DMS53 treated with DMSO at 0.1 percent for 48 hours (cell line): ENCODE results near the gene WDR89.
"Not testable (repeated sequence)": the region's sequence is repeated elsewhere in the genome, so short reads cannot be mapped to it uniquely, and the experiment has no call there.

Experiments
- DNase-seq: peaks from one replicate; lab custom pipeline; 2025; ENCODE audit not compliant: unreplicated experiment; lab: John Stamatoyannopoulos, UW

The WDR89 gene, protein sequence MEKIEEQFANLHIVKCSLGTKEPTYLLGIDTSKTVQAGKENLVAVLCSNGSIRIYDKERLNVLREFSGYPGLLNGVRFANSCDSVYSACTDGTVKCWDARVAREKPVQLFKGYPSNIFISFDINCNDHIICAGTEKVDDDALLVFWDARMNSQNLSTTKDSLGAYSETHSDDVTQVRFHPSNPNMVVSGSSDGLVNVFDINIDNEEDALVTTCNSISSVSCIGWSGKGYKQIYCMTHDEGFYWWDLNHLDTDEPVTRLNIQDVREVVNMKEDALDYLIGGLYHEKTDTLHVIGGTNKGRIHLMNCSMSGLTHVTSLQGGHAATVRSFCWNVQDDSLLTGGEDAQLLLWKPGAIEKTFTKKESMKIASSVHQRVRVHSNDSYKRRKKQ

DNA sequence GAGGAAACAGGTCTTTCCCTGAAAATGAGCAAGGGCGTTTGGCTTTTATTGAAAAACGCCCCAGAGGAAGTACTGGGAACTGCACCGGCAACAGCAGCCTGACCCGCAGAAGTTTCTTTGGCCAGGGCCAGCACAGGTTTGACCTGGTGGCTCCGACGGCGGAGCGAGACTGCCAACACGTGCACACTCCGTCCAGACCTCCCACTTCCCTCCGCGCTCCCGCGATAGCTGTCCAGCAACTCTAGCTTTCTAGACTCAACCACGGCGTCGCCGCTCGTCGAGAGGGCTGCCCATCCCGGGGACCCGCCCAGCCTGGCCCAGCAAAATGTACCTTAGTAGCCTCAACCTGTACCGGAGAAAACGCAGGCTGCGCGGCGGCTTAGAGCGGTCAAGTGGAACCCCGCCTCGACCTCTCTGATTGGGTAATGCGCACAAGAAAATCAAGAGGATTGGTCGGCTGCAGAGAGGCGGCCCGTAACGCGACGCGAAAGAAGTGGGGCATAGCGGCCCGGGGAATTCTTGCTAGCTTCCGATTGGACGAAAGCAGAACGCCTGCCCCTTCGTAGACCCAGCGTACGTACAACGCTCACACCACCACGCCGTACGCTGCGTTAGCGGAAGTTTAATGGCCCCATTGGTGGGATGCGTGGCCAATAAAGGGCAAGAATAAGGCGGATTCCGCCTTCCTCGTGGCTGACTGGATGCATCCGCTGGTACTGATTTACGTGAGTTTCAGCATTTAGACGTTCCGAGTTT, at the start of gene WDR89:
Gene WDR89 (minus strand): TSS at position 399 of the 756 bp plus-strand sequence. CDS start 41,929 bp downstream, outside the sequence.
- DNase-seq: peak; percentile 95

DNA sequence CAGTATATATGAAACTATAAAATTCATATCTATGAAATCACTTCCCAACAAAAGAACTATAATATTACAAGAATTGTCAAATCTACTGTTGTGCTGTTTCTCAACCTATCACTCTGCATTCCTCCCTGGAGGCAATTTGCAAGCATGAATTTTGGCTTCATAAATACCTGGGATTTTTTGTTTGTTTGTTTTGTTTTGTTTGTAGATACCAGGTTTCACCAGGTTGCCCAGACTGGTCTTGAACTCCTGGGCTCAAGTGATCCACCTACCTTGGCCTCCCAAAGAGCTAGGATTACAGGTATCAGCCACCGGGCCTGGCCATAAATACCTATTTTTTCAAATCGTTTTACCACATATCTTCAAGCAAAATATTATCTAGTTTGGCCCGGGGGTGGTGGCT, 47.5 kb upstream of the WDR89 start:
- no peak for DNase-seq

DNA sequence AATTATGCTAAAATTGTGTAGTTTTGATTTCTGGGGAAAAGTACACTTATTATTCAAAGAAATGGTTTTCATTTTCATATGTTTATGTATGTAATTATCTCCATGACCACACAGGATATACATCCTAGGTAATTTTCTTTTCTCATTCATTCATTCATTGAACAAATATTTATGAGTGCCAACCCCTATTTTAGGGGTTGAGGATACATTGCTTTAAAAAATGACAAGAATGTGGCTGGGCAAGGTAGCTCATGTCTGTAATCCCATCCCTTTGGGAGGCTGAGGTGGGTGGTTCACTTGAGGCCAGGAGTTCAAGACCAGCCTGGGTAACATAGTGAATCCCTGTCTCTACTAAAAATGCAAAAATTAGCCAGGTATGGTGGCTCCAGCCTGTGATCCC, 45.3 kb upstream of the WDR89 start:
- no peak for DNase-seq

DNA sequence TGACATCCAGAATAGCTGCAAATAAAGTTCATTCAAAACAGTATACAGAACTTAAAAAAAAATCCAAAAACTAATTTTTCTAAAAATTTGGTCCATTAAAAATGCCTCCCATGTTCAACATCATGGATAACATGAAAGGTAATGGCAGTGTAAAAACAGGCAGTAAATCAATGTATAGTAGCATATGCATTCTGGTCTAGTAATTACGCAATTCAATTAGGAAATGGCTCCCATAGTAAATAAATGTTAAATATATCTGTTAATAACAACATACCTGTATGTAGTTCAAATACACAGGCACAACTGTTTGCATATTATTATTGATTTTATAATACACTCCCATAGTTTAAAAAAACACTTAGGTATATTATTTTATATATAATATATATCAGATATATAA, 43.7 kb upstream of the WDR89 start:
- DNase-seq: no peak

DNA sequence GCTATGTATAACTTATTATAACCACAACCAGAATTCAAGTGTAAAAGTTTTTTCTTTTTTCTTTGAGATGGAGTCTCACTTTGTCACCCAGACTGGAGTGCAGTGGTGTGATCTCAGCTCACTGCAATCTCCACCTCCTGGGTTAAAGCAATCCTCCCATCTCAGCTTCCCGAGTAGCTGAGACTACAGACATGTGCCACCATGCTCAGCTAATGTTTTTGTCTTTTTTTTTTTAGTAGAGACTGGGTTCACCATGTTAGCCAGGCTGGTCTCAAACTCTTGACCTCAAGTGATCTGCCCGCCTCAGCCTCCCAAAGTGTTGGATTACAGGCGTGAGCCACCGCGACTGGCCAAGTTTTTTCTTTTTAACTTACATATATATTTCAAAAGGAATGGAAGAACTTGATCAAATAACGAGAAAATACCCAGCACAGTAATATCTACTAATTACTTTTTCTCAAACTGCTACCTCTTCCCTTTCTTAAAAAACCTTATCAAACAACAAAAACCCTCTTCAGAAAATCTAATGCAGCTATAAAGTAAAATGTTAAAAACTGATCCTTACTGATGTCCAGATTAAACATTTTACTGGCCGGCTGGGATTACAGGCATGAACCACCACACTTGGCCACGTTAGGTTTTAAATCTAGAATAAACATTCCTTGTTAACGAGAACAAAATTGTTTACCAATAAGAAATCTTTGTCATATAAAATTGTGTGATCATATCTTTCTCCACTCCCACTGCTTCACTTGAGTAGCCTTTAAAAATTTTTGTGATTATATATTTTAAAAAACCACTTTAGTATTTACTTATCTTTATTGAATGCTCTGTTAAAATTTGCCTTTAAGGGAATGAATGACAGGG, 41.3 kb upstream of the WDR89 start:
- DNase-seq: no peak

DNA sequence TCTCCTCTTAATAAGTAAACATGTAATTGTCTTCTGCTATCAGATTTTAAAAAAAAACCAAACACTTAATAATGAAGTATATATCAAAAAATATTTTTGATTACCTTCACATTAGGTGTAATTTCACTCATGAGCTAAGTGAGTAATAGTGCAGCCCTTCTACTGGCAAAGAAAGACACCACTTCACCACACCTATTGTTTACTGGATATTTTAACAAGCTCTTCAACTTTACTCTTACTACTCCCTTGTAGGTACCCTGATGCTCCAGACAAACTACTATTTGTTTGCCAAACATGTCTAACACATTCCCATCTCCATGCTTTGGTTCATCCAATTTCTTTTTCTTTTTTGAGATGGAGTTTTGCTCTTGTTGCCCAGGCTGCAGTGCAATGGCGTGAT, 36.9 kb upstream of the WDR89 start:
- DNase-seq: no peak

DNA sequence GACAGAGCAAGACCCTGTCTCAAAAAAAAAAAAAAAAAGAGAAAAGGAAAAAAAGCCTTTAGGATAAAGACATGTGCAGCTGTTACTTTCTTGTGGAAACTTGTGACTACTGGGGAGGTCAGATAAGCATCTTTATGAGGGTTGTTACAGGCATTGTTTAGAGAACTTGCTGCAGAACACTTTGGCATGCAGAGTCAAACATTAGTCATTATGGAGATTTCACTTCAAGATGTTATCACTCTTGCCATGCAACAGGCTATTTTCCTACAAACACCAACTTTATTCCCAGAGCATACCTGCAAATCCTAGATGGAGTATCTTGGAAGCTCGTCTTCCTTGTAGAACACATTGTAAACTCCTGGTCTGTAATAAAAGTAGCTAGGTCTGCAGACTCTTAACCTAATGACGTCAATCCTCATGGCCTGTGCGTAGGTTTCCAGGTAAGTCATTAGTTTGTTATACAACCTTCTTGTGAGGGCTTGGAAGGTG, 36.3 kb upstream of the WDR89 start:
- no peak for DNase-seq

DNA sequence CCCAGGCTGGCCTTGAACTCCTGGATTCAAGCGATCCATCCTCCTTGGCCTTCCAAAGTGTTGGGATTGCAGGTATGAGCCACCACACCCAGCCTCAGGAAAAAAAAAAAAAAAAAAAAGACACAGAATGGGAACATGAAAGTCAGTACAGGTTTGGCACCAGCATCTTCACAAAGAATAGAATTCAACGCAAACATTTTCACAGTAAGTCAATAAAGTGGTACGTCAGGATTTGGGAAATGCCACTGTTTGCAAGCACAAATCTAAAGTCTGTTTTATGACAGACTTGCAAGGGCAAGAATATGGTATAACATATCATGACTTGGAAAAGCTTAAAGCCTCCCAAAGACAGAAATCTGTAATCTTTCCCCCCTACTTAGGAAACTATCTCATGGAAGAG, 34.9 kb upstream of the WDR89 start:
- DNase-seq: no peak

DNA sequence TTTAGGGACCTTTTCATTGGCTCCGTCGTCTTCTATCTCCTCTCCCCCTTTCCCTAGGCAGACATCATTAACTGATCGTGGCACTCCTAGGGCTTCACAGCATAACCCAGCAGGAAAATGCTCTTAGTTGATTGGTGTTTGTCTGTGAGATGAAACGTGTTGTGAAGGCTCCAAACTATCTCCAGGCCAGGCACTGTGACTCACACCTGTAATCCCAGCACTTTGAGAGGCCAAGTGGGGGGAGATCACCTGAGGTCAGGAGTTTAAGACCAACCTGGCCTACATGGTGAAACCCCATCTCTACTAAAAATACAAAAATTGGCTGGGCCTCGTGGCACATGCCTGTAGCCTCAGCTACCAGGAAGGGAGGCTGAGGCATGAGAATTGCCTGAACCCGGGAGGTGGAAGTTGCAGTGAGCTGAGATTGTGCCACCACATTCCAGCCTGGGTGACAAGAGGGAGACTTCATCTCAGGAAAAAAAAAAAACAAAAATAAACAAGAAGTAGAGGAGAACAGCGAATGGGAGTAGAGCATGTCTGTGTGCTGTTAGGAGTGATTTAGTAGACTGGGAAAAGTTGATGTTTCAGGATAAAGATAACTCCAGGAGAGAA, 32.3 kb upstream of the WDR89 start:
- no peak for DNase-seq

DNA sequence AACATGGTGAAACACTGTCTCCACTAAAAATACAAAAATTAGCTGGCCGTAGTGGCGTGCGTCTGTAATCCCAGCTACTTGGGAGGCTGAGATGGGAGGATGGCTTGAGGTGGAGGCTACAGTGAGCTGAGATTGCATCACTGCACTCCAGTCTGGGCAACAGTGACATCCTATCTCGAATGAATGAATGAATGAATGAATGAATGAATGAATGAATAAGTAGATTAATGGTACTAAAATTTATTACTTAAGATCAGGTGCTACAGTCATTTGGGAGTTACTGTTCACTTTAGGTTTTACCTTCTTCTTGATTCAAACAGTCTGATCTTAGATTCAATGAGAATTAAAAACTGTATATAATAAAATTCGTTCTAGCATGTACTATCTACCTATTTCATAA, 31.6 kb upstream of the WDR89 start:
- no peak for DNase-seq

DNA sequence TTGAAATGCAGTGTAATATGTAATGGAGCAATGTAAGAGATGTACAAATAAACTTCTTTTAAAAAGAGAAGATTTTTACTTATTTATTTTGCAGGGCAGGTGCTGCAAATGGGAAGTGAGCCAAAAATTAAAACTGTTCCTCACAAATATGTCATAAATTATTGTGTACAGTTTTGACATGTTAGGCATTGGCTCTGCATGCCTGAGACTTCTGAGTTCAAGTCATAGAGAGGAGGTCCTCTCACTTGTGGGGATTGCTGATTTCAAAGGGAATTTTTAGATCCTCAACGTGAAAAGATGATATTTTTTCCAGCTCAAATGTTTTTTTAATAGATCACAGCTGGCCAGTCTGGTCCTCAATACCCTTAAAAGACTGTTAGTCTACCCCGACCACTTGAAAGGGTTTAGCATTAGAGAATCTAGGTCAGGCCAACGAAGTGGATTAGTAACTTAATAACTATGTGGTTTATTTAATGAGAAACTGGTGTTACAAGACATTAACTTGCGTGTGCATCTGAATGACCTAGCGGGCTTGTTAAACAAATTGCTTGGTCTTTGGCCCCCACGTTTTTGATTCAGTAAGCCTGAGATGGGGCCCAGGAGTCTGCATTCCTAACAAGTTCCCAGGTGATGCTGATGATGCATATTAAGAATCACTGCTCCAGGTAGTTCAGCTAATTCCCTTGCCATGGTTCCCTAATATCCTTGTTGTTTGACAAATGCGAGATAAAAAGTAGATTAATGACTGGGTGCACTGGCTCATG, 30.9 kb upstream of the WDR89 start:
- no peak for DNase-seq

DNA sequence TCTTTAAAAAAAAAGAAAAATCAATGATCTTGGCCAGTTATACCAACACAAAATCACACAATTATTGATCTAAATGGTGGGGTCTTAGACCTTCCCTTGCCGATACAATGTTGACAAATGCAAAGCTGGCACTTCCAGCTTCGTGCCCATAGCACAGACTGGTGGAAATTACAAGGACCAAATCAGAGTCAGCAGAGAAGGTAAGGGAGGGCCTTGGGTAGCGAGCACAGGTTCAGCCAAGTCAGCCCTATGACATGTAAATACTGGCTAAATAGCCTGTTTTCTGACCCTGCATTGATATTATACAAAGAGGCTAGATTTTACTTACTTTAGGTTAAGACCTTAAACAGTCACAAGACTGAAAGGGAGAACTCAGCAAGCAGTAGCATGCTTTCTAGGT, 30.3 kb upstream of the WDR89 start:
- no peak for DNase-seq

DNA sequence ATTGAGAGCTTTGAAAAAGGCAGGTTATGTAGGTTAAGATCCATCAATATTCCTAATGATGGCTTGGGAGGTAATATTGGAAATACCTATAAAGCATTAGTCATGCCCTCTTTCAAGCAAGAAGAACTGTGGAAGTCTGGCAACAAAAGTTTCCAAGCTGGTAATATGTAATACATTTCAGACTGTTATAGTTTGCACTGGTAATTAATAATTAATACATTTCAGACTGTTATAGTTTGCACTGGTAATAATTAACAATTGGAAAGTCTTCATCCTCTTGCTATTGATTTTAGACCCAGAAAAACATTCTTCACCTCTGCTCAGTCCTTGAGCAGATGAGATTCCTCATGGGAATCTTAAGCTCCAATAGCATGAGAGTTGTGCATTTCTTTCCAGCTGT, 29.0 kb upstream of the WDR89 start:
- DNase-seq: no peak

DNA sequence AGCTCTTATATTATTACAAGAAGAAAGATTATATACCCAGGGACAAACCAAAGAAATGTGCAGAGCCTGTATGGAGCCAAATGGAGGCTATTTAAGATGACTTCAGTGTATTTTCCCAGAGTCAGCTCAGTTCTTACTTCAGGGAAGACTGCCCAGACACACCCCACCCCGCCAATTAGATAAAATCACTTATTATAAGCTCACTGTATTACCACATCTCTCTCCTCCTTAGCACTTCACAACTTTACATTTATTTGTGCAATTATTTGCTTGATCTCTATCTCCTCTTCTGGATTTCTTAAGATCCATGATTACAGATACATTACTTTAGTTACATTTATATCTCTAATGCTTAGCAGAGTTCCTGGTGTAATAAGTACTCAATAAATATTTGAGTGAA, 24.7 kb upstream of the WDR89 start:
- DNase-seq: no peak

DNA sequence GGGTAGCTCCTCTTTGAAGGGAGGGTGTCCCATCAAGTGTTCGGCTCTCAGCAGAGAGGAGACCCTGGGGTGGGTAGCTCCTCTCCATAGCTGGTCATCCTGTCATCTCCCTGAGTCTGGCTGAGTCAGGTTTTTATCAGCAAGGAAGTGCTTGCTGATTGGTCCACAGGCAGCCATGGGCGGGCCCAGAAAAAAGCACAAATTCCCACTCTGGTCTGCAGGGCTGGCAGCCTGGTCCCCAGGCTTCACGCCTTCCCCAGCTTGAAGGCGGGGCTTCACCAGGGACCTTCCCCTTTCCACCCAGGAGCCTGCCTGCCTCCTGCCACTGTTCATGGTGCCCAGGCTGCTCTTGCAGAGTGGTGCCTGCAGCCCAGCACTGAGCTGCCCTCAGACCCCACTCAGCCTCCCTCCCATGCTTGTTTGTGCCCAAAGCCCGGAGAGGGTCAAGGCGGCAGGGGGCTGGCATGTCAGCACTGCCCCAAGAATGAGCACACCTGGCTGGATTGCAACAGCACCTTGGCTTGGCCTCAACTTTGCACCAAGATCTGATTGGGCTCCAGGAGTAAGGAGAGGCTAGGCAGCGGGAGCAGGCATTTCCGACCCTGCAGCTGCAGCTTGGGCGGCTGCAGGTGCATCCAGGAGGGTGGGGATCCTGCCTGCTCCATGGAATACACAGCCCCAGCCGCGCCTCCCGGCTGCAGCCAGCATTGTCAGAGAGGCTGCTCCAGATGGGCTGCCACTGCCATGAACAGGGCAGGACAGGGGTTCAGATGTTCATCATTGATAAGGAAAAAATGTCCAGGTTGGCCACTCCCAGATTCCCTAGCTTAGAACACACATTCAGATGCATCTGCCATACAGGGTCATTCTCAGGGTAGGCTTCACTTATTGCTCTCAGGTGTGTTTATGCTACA, 22.0 kb upstream of the WDR89 start:
- DNase-seq: no peak

DNA sequence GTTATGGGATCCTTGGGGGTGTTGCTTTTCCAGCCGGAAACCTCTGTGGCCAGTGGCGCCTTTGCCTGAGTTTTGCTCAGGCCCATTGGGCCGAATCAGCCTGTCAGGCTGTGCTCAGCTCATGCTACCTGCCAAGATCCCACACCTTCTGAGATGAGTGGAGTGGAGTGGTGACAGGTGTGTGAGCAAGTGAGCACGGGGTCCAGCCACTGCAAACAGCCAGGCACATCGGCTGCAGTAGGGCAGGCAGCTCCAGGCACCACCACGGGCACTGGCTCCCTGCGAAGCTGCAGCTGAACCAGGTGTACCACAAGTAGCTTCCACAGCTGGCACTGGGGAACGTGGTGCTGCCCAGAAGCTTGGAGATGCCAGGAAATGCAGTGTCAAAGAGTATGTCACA, 21.1 kb upstream of the WDR89 start:
- DNase-seq: no peak

DNA sequence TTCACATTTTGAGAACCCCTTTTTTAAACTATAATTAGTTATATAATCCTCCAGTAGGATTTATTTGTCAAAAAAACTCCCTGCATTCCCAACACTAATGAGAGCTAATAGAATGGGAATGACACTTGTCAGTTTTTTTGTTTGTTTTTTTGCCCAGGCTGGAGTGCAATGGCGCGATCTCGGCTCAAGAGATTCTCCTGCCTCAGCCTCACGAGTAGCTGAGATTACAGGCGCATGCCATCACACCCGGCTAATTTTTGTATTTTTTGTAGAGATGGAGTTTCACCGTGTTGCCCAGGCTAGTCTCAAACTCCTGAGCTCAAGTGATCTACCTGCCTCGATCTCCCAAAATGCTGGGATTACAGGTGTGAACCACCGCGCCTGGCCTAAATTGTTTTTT, 20.2 kb upstream of the WDR89 start:
- not testable (repeated sequence) for DNase-seq

DNA sequence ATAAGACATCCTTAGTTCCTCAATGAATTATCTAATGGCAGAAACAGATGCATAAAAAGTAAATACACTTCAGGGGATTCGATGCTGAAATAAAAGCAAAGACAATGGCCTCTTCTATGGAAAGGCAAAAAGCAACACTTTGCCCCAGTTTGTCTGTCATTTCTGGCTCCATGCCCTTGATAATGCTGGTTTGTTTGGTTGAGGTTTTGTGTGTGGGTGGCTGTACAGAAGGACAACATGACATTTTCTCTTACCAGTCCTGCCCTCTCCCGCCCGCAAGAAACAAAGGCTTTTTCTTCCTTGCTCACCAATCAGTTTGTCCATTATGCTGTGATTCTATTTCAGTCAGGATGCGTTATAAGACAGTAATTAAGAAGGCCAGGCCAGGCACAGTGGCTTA, 18.1 kb upstream of the WDR89 start:
- DNase-seq: no peak

DNA sequence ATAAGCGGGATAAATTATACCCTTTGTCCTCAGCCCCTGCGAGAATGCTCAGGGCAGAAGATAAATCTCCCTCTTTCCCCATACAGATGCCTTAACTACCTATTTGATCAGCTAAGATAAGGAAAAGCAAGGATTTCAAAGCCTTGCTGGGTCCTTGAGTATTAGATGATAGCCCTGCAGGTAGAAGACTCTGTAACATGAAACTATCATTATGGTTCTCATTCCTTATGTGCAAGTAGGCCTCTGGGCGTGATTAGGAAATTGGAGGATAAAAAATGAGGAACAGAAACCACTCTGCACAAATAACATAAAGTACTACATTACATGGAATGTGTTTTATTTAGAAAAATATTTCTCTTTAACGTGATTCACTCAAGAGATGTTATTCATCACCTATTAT, 14.5 kb upstream of the WDR89 start:
- no peak for DNase-seq
